GM21723 (cell line): ENCODE data around the gene SNTA1.
"Not testable (repeated sequence)": the region's sequence is repeated elsewhere in the genome, so short reads cannot be mapped to it uniquely, and the experiment has no call there.

ENCODE experiments used
- ATAC-seq: cut with Tn5 transposase; IDR thresholded peaks from one replicate; pipeline ENCODE4 v1.9.1; 2021; ENCODE audit warnings: mild to moderate bottlenecking, moderate library complexity; ENCODE audit not compliant: unreplicated experiment

Gene SNTA1

GRCh38 chr20:33443512-33444239 is at the start of gene SNTA1:
Gene SNTA1 (minus strand): TSS chr20:33443763. CDS start chr20:33443620, 143 bp downstream.
- peak; percentile 78 for ATAC-seq

GRCh38 chr20:33490934-33491656 is 47.5 kb upstream of the SNTA1 start:
- no peak for ATAC-seq

GRCh38 chr20:33490023-33490933 is 46.7 kb upstream of the SNTA1 start, which contains the start of gene CBFA2T2:
Gene CBFA2T2 (plus strand): TSS chr20:33490096. CDS start chr20:33490268, 172 bp downstream.
- peak; percentile 60 for ATAC-seq

GRCh38 chr20:33489495-33490022 is 46.0 kb upstream of the SNTA1 start:
- peak; percentile 90 for ATAC-seq

GRCh38 chr20:33488661-33489494 is 45.3 kb upstream of the SNTA1 start:
- ATAC-seq, result not testable (repeated sequence)

- ATAC-seq, result no peak
These were observed 44.6 kb upstream of the SNTA1 start for GRCh38 chr20:33488201-33488600.

GRCh38 chr20:33483186-33483585 is 39.6 kb upstream of the SNTA1 start:
- not testable (repeated sequence) for ATAC-seq

GRCh38 chr20:33482581-33482980 is 39.0 kb upstream of the SNTA1 start:
- ATAC-seq, result no peak

- no peak for ATAC-seq
These were observed 37.9 kb upstream of the SNTA1 start for GRCh38 chr20:33481431-33481941.

GRCh38 chr20:33480048-33480447 is 36.5 kb upstream of the SNTA1 start:
- no peak for ATAC-seq

- no peak for ATAC-seq
These were observed 34.0 kb upstream of the SNTA1 start for GRCh38 chr20:33477386-33478234.

- ATAC-seq, result no peak
These were observed 32.0 kb upstream of the SNTA1 start for GRCh38 chr20:33475381-33476152.

- ATAC-seq, result no peak
These were observed 31.4 kb upstream of the SNTA1 start for GRCh38 chr20:33474963-33475362.

GRCh38 chr20:33474097-33474873 is 30.7 kb upstream of the SNTA1 start:
- ATAC-seq, result no peak

GRCh38 chr20:33472868-33473435 is 29.4 kb upstream of the SNTA1 start:
- no peak for ATAC-seq

- ATAC-seq, result no peak
These were observed 27.3 kb upstream of the SNTA1 start for GRCh38 chr20:33470866-33471265.

- ATAC-seq, result no peak
These were observed 26.9 kb upstream of the SNTA1 start for GRCh38 chr20:33470457-33470856.
